B cell (primary cell): ENCODE data around the gene EVA1A. TPM values are rescaled to one million over a fixed set of nuclear protein-coding genes. Genes with fewer than 3 reads are reported as not detected.

Experiments used
- ATAC-seq: fragments of 200-7000 bp; cut with Tn5 transposase; one replicate; pipeline ENCODE4 v1.10.0; 2021; ENCODE audit warnings: low read depth, mild to moderate bottlenecking, moderate number of reproducible peaks, moderate library complexity
- CTCF ChIA-PET: fragments of 350-600 bp; sonication (Branson Sonifier 250); formaldehyde crosslinking; loops from one replicate; lab custom pipeline; 2021; ENCODE audit warnings: antibody characterized with exemption, inconsistent platforms; lab: Charles Lee
- POLR2A ChIA-PET: fragments of 350-600 bp; sonication (Branson Sonifier 250); formaldehyde crosslinking; loops from one replicate; lab custom pipeline; 2021; ENCODE audit warnings: antibody characterized with exemption; lab: Charles Lee
- DNase-seq: peaks from one replicate; pipeline ENCODE4 v3.0.0; 2013
- H2AFZ ChIP-seq: 2 replicates; pipeline ENCODE4 v1.6.1; 2012; ENCODE audit warnings: mild to moderate bottlenecking, low read depth, low read length; ENCODE audit not compliant: insufficient read depth, poor library complexity, severe bottlenecking
- H3K27ac ChIP-seq, 2 donors: 1 replicate in 1 of 2; 2 replicates in 1 of 2; pipeline ENCODE4 v1.5.1; 2012 to 2013; ENCODE audit warnings: low read length in 2 of 2, mild to moderate bottlenecking in 2 of 2, moderate library complexity in 1 of 2
- H3K27me3 ChIP-seq, 4 experiments: fragments of 200-600 bp in 1 of 4; sonication (generic) in 1 of 4; replicated peaks in 1 of 4; 1 replicate in 2 of 4; 2 replicates in 2 of 4; pipeline versions ENCODE4 v1.6.1 to v1.7.0; 2013 to 2016; ENCODE audit warnings: low read length in 3 of 4, mild to moderate bottlenecking in 2 of 4, mixed read lengths in 1 of 4, moderate library complexity in 1 of 4; ENCODE audit not compliant: insufficient read depth in 4 of 4, control insufficient read depth in 3 of 4; ENCODE audit errors: control extremely low read depth in 1 of 4
- H3K36me3 ChIP-seq, 2 experiments: replicated peaks in 1 of 2; 1 replicate in 1 of 2; 2 replicates in 1 of 2; pipeline versions ENCODE4 v1.6.1 to v1.7.1; 2013; ENCODE audit warnings: low read length in 1 of 2; ENCODE audit not compliant: insufficient read depth in 2 of 2, control insufficient read depth in 1 of 2; ENCODE audit errors: control extremely low read depth in 1 of 2, extremely low read depth in 1 of 2
- H3K4me1 ChIP-seq, 2 donors: fragments of 200-600 bp in 1 of 2; sonication (generic) in 1 of 2; 1 replicate in 1 of 2; 2 replicates in 1 of 2; pipeline versions ENCODE4 v1.5.1 to v1.6.1; 2013 to 2017; ENCODE audit warnings: low read length in 2 of 2; ENCODE audit not compliant: control insufficient read depth in 2 of 2, insufficient read depth in 2 of 2
- H3K4me2 ChIP-seq: replicated peaks from 2 replicates; pipeline ENCODE3; 2012; ENCODE audit warnings: mild to moderate bottlenecking, low read depth, low read length; ENCODE audit not compliant: poor library complexity, severe bottlenecking
- H3K4me3 ChIP-seq, 5 experiments: fragments of 200-600 bp in 1 of 5; sonication (generic) in 1 of 5; 1 replicate in 3 of 5; 2 replicates in 2 of 5; pipeline versions ENCODE4 v1.5.1 to v1.7.0; 2011 to 2016; ENCODE audit warnings: low read length in 4 of 5, mild to moderate bottlenecking in 4 of 5, low read depth in 2 of 5, control low read depth in 1 of 5, moderate library complexity in 1 of 5; ENCODE audit not compliant: insufficient read depth in 1 of 5; ENCODE audit errors: control extremely low read depth in 1 of 5, extremely low read depth in 1 of 5
- H3K79me2 ChIP-seq: fragments of 200-600 bp; sonication (generic); one replicate; pipeline ENCODE4 v1.6.0; 2016; ENCODE audit warnings: low read length; ENCODE audit not compliant: control insufficient read depth, insufficient read depth
- H3K9ac ChIP-seq: fragments of 200-600 bp; sonication (generic); 2 replicates; pipeline ENCODE4 v1.6.1; 2017; ENCODE audit warnings: mild to moderate bottlenecking, low read length, moderate library complexity
- H3K9me3 ChIP-seq, 3 donors: one replicate each; pipeline versions ENCODE4 v1.6.1 to v1.7.1; 2013; ENCODE audit warnings: low read length in 2 of 3; ENCODE audit not compliant: control insufficient read depth in 2 of 3, insufficient read depth in 1 of 3; ENCODE audit errors: control extremely low read depth in 1 of 3
- H4K20me1 ChIP-seq: 2 replicates; pipeline ENCODE4 v1.6.0; 2012; ENCODE audit warnings: mild to moderate bottlenecking, low read length; ENCODE audit not compliant: insufficient read depth, control insufficient read depth, poor library complexity, severe bottlenecking
- H3K27ac Mint-ChIP-seq: one replicate; pipeline ENCODE4 v1.8.0; 2021; ENCODE audit warnings: mixed read lengths
- H3K27me3 Mint-ChIP-seq: one replicate; pipeline ENCODE4 v1.8.0; 2021; ENCODE audit warnings: mixed read lengths
- H3K4me1 Mint-ChIP-seq: one replicate; pipeline ENCODE4 v1.8.0; 2021; ENCODE audit warnings: mixed read lengths
- H3K4me3 Mint-ChIP-seq: one replicate; pipeline ENCODE4 v1.8.0; 2021; ENCODE audit warnings: mixed read lengths
- H3K9me3 Mint-ChIP-seq: one replicate; pipeline ENCODE4 v1.8.0; 2022; ENCODE audit warnings: mixed read lengths; ENCODE audit not compliant: insufficient read depth
- EZH2 ChIP-seq: IDR thresholded peaks from 2 replicates; pipeline ENCODE4 v1.6.1; 2012; ENCODE audit warnings: borderline replicate concordance, low read depth, mild to moderate bottlenecking, moderate library complexity, low read length; ENCODE audit not compliant: insufficient read depth, poor library complexity, severe bottlenecking
- WGBS: methylation state at CpG from one replicate; pipeline ENCODE4 v1.1.5; 2013; ENCODE audit warnings: missing lambda C conversion rate; ENCODE audit not compliant: insufficient coverage; 5-methylcytosine and 5-hydroxymethylcytosine counted together
- intact Hi-C: fragments of 100-400 bp; cut with micrococcal nuclease; formaldehyde crosslinking; loops from one replicate; pipeline ENCODE4 v1.10.0; 2022
- polyA plus RNA-seq: library from polyadenylated mRNA; depleted of rRNA; stranded (reverse); fragments of >200 nt; gene quantifications from 2 replicates; pipeline ENCODE4 v1.2.3, GENCODE V29; 2012
- total RNA-seq, 2 donors: library from RNA; stranded (reverse); fragments of 120-200 nt in 1 of 2; gene quantifications; 1 replicate in 1 of 2; 2 replicates in 1 of 2; pipeline versions ENCODE4 v1.2.3 to v1.2.4, GENCODE V29; 2013 to 2022
- TF ChIP-seq, protein P1 (sequence below): fragments of 200-600 bp; IDR thresholded peaks from one replicate; pipeline ENCODE4 v1.8.0; 2022; ENCODE audit warnings: antibody characterized with exemption, mild to moderate bottlenecking

Gene EVA1A
- total and polyA plus RNA-seq, 2 donors (not counting 1 experiment from before 2014, with no cell fraction given): not detected

DNA sequence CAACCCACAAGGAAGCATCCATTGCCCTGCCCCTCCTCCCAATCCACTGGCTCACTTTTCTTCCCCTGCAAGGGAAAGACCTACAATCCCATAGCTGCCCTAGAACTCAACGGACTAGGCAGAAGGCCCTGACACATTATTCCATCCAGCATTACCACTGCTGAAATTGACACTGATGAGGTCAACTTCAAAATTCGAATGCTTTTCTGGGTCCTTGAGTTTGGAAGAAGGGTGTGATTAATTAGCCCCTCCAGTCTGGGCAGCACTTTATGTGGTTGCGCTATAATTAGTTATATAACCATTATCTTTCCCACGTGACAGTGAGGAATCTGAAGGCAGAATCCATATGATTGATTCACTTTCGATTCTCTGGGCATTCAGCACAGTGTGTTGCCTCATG is 55.7 kb downstream of the EVA1A start:
- Histone ChIP-seq H3K79me2 (no peaks in the 10 kb centered on the region), H3K36me3 (no peaks in the 10 kb centered on the region), H3K4me3 (no peak overlapping the region), H3K27me3 (peaks cover 0 to 6% (median under 1%) of the 10 kb centered on the region in 4 experiments), H3K4me2 (no peak overlapping the region), H4K20me1 (no peaks in the 10 kb centered on the region), H3K9ac (no peak overlapping the region), H3K4me1 (no peaks in the 10 kb centered on the region), H2AFZ (no peak overlapping the region), H3K9me3 (peaks cover 0 to 9% (median 2%) of the 10 kb centered on the region in 3 donors), H3K27ac (no peak overlapping the region)
- intact Hi-C loops: no loop called here
- no peaks in the 10 kb centered on the region for H3K4me1 Mint-ChIP-seq
- ChIA-PET CTCF (no interaction called here), POLR2A (no interaction called here)
- peaks cover 29% of the 10 kb centered on the region for H3K27me3 Mint-ChIP-seq
- H3K27ac Mint-ChIP-seq: no peak overlapping the region
- ATAC-seq (no peak), DNase-seq (no peak)
- H3K4me3 Mint-ChIP-seq: no peak overlapping the region
- H3K9me3 Mint-ChIP-seq: peaks cover 5% of the 10 kb centered on the region
- 100% methylated on average over 1 of the region's 5 CpGs for WGBS
- TF ChIP-seq EZH2: no peak

DNA sequence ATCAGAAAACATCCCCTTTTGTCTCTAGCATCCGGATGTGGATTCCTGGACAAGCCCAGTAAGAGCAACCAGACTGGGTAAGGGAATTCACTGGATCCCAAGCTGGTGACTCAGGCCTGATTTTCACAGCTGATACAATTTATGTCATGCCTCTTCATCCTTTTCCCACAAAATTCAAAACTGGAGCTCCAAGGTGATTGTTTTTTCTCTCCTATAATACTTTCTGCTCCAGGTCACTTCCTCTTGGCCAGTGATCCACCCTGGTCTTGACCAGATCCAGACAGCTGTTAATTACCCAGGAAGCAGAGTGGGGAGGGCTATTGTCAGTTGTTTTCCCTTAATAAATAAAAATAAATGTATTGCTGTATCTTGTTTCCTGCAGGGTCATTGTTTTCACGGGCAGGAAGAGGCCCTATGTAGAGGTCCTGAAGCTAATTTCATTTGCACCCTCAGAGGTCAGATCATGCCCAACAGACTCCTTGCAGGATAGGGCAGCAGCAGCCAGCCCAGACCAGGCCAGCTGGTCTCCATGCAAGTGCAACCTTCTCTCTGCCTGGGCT is 57.6 kb downstream of the EVA1A start:
- no peak overlapping the region for H3K4me3 Mint-ChIP-seq
- DNase-seq (no peak), ATAC-seq (no peak)
- no peak overlapping the region for H3K4me3 ChIP-seq
- WGBS: 31% methylated on average over 2 of the region's 2 CpGs
- no peaks in the 10 kb centered on the region for H4K20me1 ChIP-seq
- H3K9me3 ChIP-seq: peaks cover 0 to 4% (median 0%) of the 10 kb centered on the region in 3 donors
- H3K27me3 Mint-ChIP-seq: peaks cover 23% of the 10 kb centered on the region
- intact Hi-C loops: no loop called here
- TF ChIP-seq, protein P1, sequence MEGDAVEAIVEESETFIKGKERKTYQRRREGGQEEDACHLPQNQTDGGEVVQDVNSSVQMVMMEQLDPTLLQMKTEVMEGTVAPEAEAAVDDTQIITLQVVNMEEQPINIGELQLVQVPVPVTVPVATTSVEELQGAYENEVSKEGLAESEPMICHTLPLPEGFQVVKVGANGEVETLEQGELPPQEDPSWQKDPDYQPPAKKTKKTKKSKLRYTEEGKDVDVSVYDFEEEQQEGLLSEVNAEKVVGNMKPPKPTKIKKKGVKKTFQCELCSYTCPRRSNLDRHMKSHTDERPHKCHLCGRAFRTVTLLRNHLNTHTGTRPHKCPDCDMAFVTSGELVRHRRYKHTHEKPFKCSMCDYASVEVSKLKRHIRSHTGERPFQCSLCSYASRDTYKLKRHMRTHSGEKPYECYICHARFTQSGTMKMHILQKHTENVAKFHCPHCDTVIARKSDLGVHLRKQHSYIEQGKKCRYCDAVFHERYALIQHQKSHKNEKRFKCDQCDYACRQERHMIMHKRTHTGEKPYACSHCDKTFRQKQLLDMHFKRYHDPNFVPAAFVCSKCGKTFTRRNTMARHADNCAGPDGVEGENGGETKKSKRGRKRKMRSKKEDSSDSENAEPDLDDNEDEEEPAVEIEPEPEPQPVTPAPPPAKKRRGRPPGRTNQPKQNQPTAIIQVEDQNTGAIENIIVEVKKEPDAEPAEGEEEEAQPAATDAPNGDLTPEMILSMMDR: no peak
- TF ChIP-seq EZH2: no peak
- no peaks in the 10 kb centered on the region for H3K4me1 ChIP-seq
- H3K4me1 Mint-ChIP-seq: no peaks in the 10 kb centered on the region
- H3K9ac ChIP-seq: no peak overlapping the region
- H3K36me3 ChIP-seq: no peaks in the 10 kb centered on the region
- no peaks in the 10 kb centered on the region for H3K79me2 ChIP-seq
- H3K27me3 ChIP-seq: peaks cover 0 to 2% (median 0%) of the 10 kb centered on the region in 4 experiments
- H3K9me3 Mint-ChIP-seq: peaks cover 2% of the 10 kb centered on the region
- POLR2A ChIA-PET: no interaction called here
- no peak overlapping the region for H3K4me2 ChIP-seq
- CTCF ChIA-PET: no interaction called here
- H2AFZ ChIP-seq: no peak overlapping the region
- no peak overlapping the region for H3K27ac Mint-ChIP-seq
- no peak overlapping the region for H3K27ac ChIP-seq
